ENCODE results near the gene UGT1A10. TPM values are rescaled to one million over a fixed set of nuclear protein-coding genes. Genes with fewer than 3 reads are reported as not detected.

UGT1A10 gene
- total RNA-seq, 1 donor from 2014 or later, result not detected

- H3K4me3 Mint-ChIP-seq (ENCODE audit: unreplicated experiment), result no peak overlapping the region
- peaks cover 5% of the 10 kb centered on the region for H3K9me3 Mint-ChIP-seq (ENCODE audit: low read depth)
- no peak overlapping the region for H3K27ac Mint-ChIP-seq (ENCODE audit: unreplicated experiment)
- peaks cover 2% of the 10 kb centered on the region for H3K36me3 Mint-ChIP-seq (ENCODE audit: low read depth)
- H3K4me1 Mint-ChIP-seq (ENCODE audit: low read depth), result peaks cover 3% of the 10 kb centered on the region
- TF ChIP-seq CTCF (IDR thresholded peaks at IDR 0.05), result no peak
- DNase-seq (ENCODE audit: low spot score), result no peak
- peaks cover 5% of the 10 kb centered on the region for H3K27me3 Mint-ChIP-seq (ENCODE audit: low read depth)
These were observed 160.0 kb downstream of the UGT1A10 start for GRCh38 chr2:233796254-233796653.

- H3K4me1 Mint-ChIP-seq (ENCODE audit: low read depth), result peaks cover 4% of the 10 kb centered on the region
- peaks cover 2% of the 10 kb centered on the region for H3K36me3 Mint-ChIP-seq (ENCODE audit: low read depth)
- no peak overlapping the region for H3K4me3 Mint-ChIP-seq (ENCODE audit: unreplicated experiment)
- peaks cover 5% of the 10 kb centered on the region for H3K9me3 Mint-ChIP-seq (ENCODE audit: low read depth)
- peaks cover 11% of the 10 kb centered on the region for H3K27me3 Mint-ChIP-seq (ENCODE audit: low read depth)
- TF ChIP-seq CTCF (IDR thresholded peaks at IDR 0.05), result no peak
- H3K27ac Mint-ChIP-seq (ENCODE audit: unreplicated experiment), result no peak overlapping the region
- no peak for DNase-seq (ENCODE audit: low spot score)
These were observed 162.3 kb downstream of the UGT1A10 start for GRCh38 chr2:233798335-233799086.

DNA sequence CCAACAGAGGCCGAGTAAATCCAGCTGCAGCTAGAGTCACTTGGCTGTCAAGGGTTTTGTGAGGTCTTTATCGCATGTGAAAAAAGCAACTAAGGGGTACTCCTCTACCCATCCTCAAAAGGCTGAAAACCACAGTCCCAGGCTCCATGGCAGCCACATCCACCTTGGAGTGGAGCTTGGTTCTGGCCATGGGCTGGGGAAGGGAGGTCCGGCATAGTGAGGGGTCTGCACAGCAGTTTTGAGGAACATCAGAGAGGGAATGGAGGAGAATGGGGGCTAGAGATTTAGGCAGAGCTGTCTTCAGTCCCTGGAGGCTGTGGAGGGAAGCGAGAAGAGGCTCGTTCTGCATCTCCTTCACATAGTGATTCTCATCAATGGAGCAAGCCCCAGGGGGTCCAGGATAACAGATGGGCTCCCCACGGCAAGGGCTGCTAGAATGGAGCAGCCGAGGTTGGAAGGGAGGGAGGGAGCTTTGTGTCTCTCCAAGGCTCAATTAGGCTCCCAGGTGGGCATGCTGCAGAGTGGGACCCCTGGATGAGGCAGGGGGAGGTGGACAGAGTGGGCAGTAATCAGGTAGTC lies 162.9 kb downstream of the UGT1A10 start:
- no peak overlapping the region for H3K4me3 Mint-ChIP-seq (ENCODE audit: unreplicated experiment)
- peaks cover 2% of the 10 kb centered on the region for H3K36me3 Mint-ChIP-seq (ENCODE audit: low read depth)
- H3K4me1 Mint-ChIP-seq (ENCODE audit: low read depth), result peaks cover 4% of the 10 kb centered on the region
- DNase-seq (ENCODE audit: low spot score), result no peak
- no peak overlapping the region for H3K27ac Mint-ChIP-seq (ENCODE audit: unreplicated experiment)
- H3K9me3 Mint-ChIP-seq (ENCODE audit: low read depth), result peaks cover 5% of the 10 kb centered on the region
- peaks cover 12% of the 10 kb centered on the region for H3K27me3 Mint-ChIP-seq (ENCODE audit: low read depth)
- TF ChIP-seq CTCF (IDR thresholded peaks at IDR 0.05), result no peak

DNA sequence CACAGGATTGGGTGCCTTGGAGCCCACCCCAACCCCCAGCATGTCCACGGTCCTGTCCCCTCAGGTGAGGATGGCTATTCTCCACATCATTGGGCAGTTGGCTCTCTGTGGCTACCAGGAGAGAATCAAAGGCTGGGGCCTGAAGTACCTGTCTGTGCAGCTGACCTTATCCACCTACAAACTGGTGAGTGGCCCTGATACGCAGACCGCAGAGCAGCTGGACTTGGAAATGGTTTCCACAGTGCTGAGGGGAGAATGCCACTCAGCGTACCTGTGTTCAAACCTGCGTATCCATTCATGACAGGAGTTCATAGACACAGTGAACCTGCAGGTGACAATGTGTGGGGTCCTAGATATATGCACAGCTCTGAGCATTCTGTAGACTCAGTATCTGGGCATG lies 163.5 kb downstream of the UGT1A10 start:
- peaks cover 17% of the 10 kb centered on the region for H3K27me3 Mint-ChIP-seq (ENCODE audit: low read depth)
- peaks cover 5% of the 10 kb centered on the region for H3K9me3 Mint-ChIP-seq (ENCODE audit: low read depth)
- DNase-seq (ENCODE audit: low spot score), result no peak
- no peak for TF ChIP-seq CTCF (IDR thresholded peaks at IDR 0.05)
- H3K36me3 Mint-ChIP-seq (ENCODE audit: low read depth), result peaks cover 2% of the 10 kb centered on the region
- no peak overlapping the region for H3K27ac Mint-ChIP-seq (ENCODE audit: unreplicated experiment)
- peaks cover 4% of the 10 kb centered on the region for H3K4me1 Mint-ChIP-seq (ENCODE audit: low read depth)
- H3K4me3 Mint-ChIP-seq (ENCODE audit: unreplicated experiment), result no peak overlapping the region

GRCh38 chr2:233800208-233800607 lies 164.0 kb downstream of the UGT1A10 start:
- H3K27ac Mint-ChIP-seq (ENCODE audit: unreplicated experiment), result no peak overlapping the region
- DNase-seq (ENCODE audit: low spot score), result no peak
- TF ChIP-seq CTCF (IDR thresholded peaks at IDR 0.05), result no peak
- H3K36me3 Mint-ChIP-seq (ENCODE audit: low read depth), result peaks cover 2% of the 10 kb centered on the region
- peaks cover 4% of the 10 kb centered on the region for H3K4me1 Mint-ChIP-seq (ENCODE audit: low read depth)
- no peak overlapping the region for H3K4me3 Mint-ChIP-seq (ENCODE audit: unreplicated experiment)
- peaks cover 5% of the 10 kb centered on the region for H3K9me3 Mint-ChIP-seq (ENCODE audit: low read depth)
- peaks cover 21% of the 10 kb centered on the region for H3K27me3 Mint-ChIP-seq (ENCODE audit: low read depth)
